Measurements from ENCODE around the gene POLR1G.

POLR1G gene

GRCh38 chr19:45448887-45449299, 42.4 kb downstream of the POLR1G start:
- no peak for DNase-seq

GRCh38 chr19:45450012-45450333, 43.5 kb downstream of the POLR1G start:
- no peak for DNase-seq

DNA sequence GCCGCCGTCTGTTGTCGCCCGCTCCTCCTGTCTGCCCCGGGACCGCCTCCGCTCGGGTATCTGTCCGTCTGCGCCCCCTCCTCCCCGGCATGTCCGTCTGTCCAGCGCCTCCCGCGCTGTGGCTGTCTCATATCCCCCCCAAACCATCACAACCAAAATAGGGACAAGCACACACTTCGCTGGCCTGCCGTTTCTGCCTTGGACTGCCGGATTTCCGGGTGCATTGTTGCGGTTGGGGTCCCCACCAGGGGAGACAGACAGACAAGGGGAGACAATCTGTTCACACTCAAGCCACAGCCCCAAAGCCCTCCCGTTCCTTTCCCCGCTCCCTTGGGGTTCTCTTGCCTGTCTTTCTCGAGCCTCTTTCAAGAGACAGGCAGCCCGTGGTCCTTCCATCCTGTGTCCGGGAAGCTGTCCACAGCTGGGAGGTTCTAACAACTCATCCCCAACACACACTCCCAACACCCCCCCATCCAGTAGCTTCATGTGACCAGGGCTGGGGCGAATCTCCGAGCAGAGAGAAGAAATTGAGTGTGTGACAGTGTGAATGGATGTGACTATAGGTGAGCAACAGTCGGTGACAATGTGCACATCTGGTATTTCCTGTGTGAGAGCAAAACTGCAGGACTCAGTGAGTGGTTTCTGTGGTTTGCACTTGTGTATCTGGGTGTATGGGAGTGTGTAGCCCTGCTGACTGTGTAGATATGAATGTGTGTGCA, 44.8 kb downstream of the POLR1G start:
- peak; percentile 70 for DNase-seq

GRCh38 chr19:45451850-45452387, 45.5 kb downstream of the POLR1G start:
- DNase-seq, result no peak

GRCh38 chr19:45455707-45456499, 49.5 kb downstream of the POLR1G start:
- peak; percentile 99 for DNase-seq

DNA sequence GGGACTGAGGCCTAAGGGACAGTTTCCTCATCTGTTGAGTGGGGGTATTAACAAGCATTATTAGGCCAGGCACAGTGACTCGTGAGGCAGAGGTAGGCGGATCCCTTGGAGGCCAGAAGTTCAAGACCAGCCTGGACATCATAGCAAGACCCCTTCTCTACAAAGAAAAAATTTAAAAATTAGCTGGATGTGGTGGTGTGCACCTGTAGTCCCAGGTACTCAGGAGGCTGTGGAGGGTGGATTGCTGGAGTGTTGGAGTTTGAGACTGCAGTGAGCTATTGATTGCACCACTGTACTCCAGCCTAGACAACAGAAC, 50.0 kb downstream of the POLR1G start:
- no peak for DNase-seq

DNA sequence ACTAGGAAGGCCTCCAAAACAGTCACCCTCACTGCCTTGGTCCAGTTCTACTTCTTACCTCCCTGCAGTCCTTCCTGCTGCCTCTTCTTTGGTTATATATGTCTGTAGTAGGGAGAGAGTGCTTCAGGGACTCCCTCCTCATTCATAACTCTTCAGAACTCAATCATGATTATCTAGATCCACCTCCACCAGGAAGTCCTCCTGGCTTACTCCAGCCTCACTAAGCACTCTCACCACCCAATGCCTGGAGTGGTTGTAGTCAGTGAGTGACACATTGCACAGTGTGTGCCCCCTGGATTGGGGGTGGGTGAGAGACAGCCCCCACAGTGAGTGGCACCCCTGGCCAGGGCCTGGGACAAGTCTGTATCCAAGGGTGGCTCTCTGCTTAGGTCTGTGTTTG, 51.3 kb downstream of the POLR1G start:
- DNase-seq, result no peak

Measured in fibroblast of skin of right quadriceps (primary cell).